SK-N-SH treated with all-trans-retinoic acid at 6 μM for 48 hours (cell line): ENCODE data around the gene CCDC73.

ENCODE experiments used
- ATAC-seq: fragments of 200-7000 bp; cut with Tn5 transposase; 3 replicates; pipeline ENCODE4 v1.9.1; 2020; ENCODE audit warnings: mild to moderate bottlenecking, moderate library complexity
- ARNTL ChIP-seq: fragments of 450-650 bp; formaldehyde crosslinking; IDR thresholded peaks from 2 replicates; pipeline ENCODE4 v1.5.0; 2020; ENCODE audit warnings: low read depth, mild to moderate bottlenecking, moderate library complexity, borderline replicate concordance
- CREB5 ChIP-seq: fragments of 250-450 bp; sonication (Bioruptor Pico); IDR thresholded peaks from 2 replicates; pipeline ENCODE4 v1.5.1; 2020; ENCODE audit warnings: low read depth, mild to moderate bottlenecking, moderate library complexity
- CSDC2 ChIP-seq: fragments of 250-450 bp; sonication (Bioruptor Pico); IDR thresholded peaks from 2 replicates; pipeline ENCODE4 v1.5.0; 2020; ENCODE audit warnings: mild to moderate bottlenecking, moderate library complexity
- CSRNP3 ChIP-seq: fragments of 250-450 bp; sonication (Bioruptor Pico); IDR thresholded peaks from 2 replicates; pipeline ENCODE4 v1.5.1; 2021; ENCODE audit warnings: mild to moderate bottlenecking, moderate library complexity
- ESRRG ChIP-seq: fragments of 250-450 bp; sonication (Bioruptor Pico); IDR thresholded peaks from 2 replicates; pipeline ENCODE4 v1.6.1; 2021; ENCODE audit warnings: mild to moderate bottlenecking
- GLIS3 ChIP-seq: fragments of 250-450 bp; sonication (Bioruptor Pico); IDR thresholded peaks from 2 replicates; pipeline ENCODE4 v1.5.0; 2020; ENCODE audit warnings: mild to moderate bottlenecking, moderate library complexity
- ISL1 ChIP-seq: fragments of 250-450 bp; sonication (Bioruptor Pico); IDR thresholded peaks from 2 replicates; pipeline ENCODE4 v2.1.2; 2022; ENCODE audit warnings: mild to moderate bottlenecking, moderate library complexity
- OSR1 ChIP-seq: fragments of 250-450 bp; sonication (Bioruptor Pico); IDR thresholded peaks from 2 replicates; pipeline ENCODE4 v1.8.0; 2022; ENCODE audit warnings: moderate library complexity, mild to moderate bottlenecking, inconsistent platforms
- PATZ1 ChIP-seq: fragments of 250-450 bp; sonication (Bioruptor Pico); IDR thresholded peaks from 2 replicates; pipeline ENCODE4 v1.8.0; 2020; ENCODE audit warnings: mild to moderate bottlenecking, moderate library complexity, borderline replicate concordance
- POU6F1 ChIP-seq: fragments of 250-450 bp; sonication (Bioruptor Pico); IDR thresholded peaks from 2 replicates; pipeline ENCODE4 v1.8.0; 2021; ENCODE audit warnings: low read depth, mild to moderate bottlenecking, moderate library complexity, borderline replicate concordance
- PPARA ChIP-seq: fragments of 250-450 bp; sonication (Bioruptor Pico); IDR thresholded peaks from 2 replicates; pipeline ENCODE4 v1.5.0; 2020; ENCODE audit warnings: mild to moderate bottlenecking, borderline replicate concordance
- RARB ChIP-seq: fragments of 250-450 bp; sonication (Bioruptor Pico); IDR thresholded peaks from 2 replicates; pipeline ENCODE4 v1.8.0; 2021; ENCODE audit warnings: mild to moderate bottlenecking, moderate library complexity
- SNAI2 ChIP-seq: fragments of 250-450 bp; sonication (Bioruptor Pico); IDR thresholded peaks from 2 replicates; pipeline ENCODE4 v1.5.0; 2020; ENCODE audit warnings: mild to moderate bottlenecking, moderate library complexity
- TOX ChIP-seq: fragments of 250-450 bp; sonication (Bioruptor Pico); IDR thresholded peaks from 2 replicates; pipeline ENCODE4 v1.8.0; 2021; ENCODE audit warnings: mild to moderate bottlenecking, moderate library complexity, borderline replicate concordance
- TSHZ2 ChIP-seq: fragments of 250-450 bp; sonication (Bioruptor Pico); IDR thresholded peaks from 2 replicates; pipeline ENCODE4 v1.5.0; 2020; ENCODE audit warnings: mild to moderate bottlenecking, moderate library complexity
- ZC3H10 ChIP-seq: fragments of 250-450 bp; sonication (Bioruptor Pico); IDR thresholded peaks from 2 replicates; pipeline ENCODE4 v1.5.1; 2021; ENCODE audit warnings: mild to moderate bottlenecking, moderate library complexity
- ZFP3 ChIP-seq: fragments of 250-450 bp; sonication (Bioruptor Pico); IDR thresholded peaks from 2 replicates; pipeline ENCODE4 v1.5.0; 2020; ENCODE audit warnings: mild to moderate bottlenecking, moderate library complexity
- ZFP30 ChIP-seq: fragments of 450-650 bp; formaldehyde crosslinking; IDR thresholded peaks from 2 replicates; pipeline ENCODE4 v1.5.0; 2022; ENCODE audit warnings: mild to moderate bottlenecking, moderate library complexity
- ZNF70 ChIP-seq: fragments of 450-650 bp; formaldehyde crosslinking; IDR thresholded peaks from 2 replicates; pipeline ENCODE4 v1.5.0; 2020; ENCODE audit warnings: mild to moderate bottlenecking, moderate library complexity
- ZNF8 ChIP-seq: fragments of 450-650 bp; formaldehyde crosslinking; IDR thresholded peaks from 2 replicates; pipeline ENCODE4 v1.5.0; 2020; ENCODE audit warnings: mild to moderate bottlenecking, moderate library complexity

The CCDC73 gene

GRCh38 chr11:32705309-32706033, 89.0 kb downstream of the CCDC73 start (continued):
- TF ChIP-seq CREB5 (CRISPR knock-in tag): no peak
- TF ChIP-seq ZFP3 (CRISPR knock-in tag): no peak
- no peak for TF ChIP-seq ZNF8 (CRISPR knock-in tag)

GRCh38 chr11:32704775-32705174, 89.7 kb downstream of the CCDC73 start:
- no peak for ATAC-seq
- TF ChIP-seq RARB (CRISPR knock-in tag): no peak
- TF ChIP-seq POU6F1 (CRISPR knock-in tag): no peak
- TF ChIP-seq ZC3H10 (CRISPR knock-in tag): no peak
- no peak for TF ChIP-seq ZNF70
- no peak for TF ChIP-seq ZFP30 (CRISPR knock-in tag)
- no peak for TF ChIP-seq ZFP3 (CRISPR knock-in tag)
- no peak for TF ChIP-seq CSDC2 (CRISPR knock-in tag)

GRCh38 chr11:32704261-32704660, 90.2 kb downstream of the CCDC73 start:
- TF ChIP-seq CSRNP3 (CRISPR knock-in tag) (no peak), PPARA (CRISPR knock-in tag) (no peak), ESRRG (no peak), ZC3H10 (CRISPR knock-in tag) (no peak), TSHZ2 (CRISPR knock-in tag) (no peak), RARB (CRISPR knock-in tag) (no peak), ZNF70 (no peak), ZNF8 (CRISPR knock-in tag) (no peak), OSR1 (CRISPR knock-in tag) (no peak)
- TF ChIP-seq, all 23 proteins: peak for 0
- no peak for ATAC-seq

GRCh38 chr11:32701616-32702015, 92.8 kb downstream of the CCDC73 start:
- no peak for ATAC-seq
- TF ChIP-seq POU6F1 (CRISPR knock-in tag) (no peak), ESRRG (no peak), OSR1 (CRISPR knock-in tag) (no peak), ZFP3 (CRISPR knock-in tag) (no peak), ZNF8 (CRISPR knock-in tag) (no peak), RARB (CRISPR knock-in tag) (no peak), ZFP30 (CRISPR knock-in tag) (no peak)

GRCh38 chr11:32698579-32698978, 95.9 kb downstream of the CCDC73 start:
- no peak for ATAC-seq
- TF ChIP-seq CSRNP3 (CRISPR knock-in tag): no peak
- TF ChIP-seq GLIS3: no peak
- TF ChIP-seq PATZ1 (CRISPR knock-in tag): no peak
- TF ChIP-seq SNAI2: no peak
- TF ChIP-seq ARNTL (CRISPR knock-in tag): no peak
- no peak for TF ChIP-seq CSDC2 (CRISPR knock-in tag)
- no peak for TF ChIP-seq ZNF8 (CRISPR knock-in tag)
- TF ChIP-seq ISL1 (CRISPR knock-in tag): no peak
- no peak for TF ChIP-seq TOX (CRISPR knock-in tag)
- no peak for TF ChIP-seq PPARA (CRISPR knock-in tag)
